Cardiac septum (tissue), 1 donor: Measurements from ENCODE around the gene SDHA. TPM values are rescaled to one million over a fixed set of nuclear protein-coding genes. Genes with fewer than 3 reads are reported as not detected.
A peak's percentile ranks its signal among the peaks of the same experiment; 100 is the strongest.
"Not testable (repeated sequence)": the region's sequence is repeated elsewhere in the genome, so short reads cannot be mapped to it uniquely, and the experiment has no call there.

Experiments used
- DNase-seq: peaks from one replicate; pipeline ENCODE4 v3.0.0-alpha.2; 2020; ENCODE audit warnings: low spot score
- intact Hi-C: fragments of 100-400 bp; cut with DNase I; formaldehyde crosslinking; loops from one replicate; pipeline ENCODE4 v1.14.0; 2022
- total RNA-seq: library from RNA; stranded (reverse); fragmentation: NEBNext Ultra II Directional; extraction: Animal tissue kit (Norgen Biotek cat#: 25700); gene quantifications from one replicate; pipeline ENCODE4 v1.2.1, GENCODE V29; 2021
- donor health status: DM: no; HTN: no; CAD: no.

The SDHA gene
- total RNA-seq, 1 donor from 2014 or later: 580 TPM

GRCh38 chr5:241045-241669 is 23.0 kb downstream of the SDHA start:
- DNase-seq, intact Hi-C loops: not testable (repeated sequence)

DNA sequence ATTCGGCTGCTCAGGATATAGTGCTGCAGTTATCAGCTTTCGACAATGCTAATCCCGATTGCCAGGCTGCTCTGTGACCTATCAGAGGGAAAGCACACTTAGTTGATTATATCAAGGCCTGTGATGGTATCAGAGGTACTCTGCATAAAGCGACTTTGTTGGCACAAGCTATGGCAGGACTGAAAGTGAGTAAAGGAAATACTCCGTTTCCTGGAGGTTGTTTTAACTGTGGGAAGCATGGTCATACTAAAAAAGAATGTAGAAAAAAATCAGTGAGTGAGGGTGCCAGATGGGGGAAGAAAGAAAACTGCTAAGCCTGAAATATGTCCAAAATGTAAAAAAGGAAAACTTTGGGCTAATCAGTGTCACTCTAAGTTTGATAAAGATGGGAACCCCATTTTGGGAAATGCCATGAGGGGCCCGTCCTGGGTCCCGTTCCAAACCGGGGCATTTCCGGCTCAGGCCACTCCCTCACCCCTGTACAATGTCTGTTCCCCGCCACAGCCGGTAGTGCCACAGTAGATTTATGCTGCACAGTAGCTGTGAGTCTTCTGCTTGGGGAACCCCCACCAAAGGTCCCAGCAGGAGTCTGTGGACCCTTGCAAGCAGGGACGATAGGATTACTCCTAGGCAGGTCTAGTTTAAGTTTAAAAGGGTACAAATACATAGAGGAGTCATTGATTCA is 25.7 kb downstream of the SDHA start:
- intact Hi-C loops, DNase-seq: not testable (repeated sequence)

GRCh38 chr5:245717-246116 is 27.6 kb downstream of the SDHA start:
- DNase-seq, intact Hi-C loops: not testable (repeated sequence)

DNA sequence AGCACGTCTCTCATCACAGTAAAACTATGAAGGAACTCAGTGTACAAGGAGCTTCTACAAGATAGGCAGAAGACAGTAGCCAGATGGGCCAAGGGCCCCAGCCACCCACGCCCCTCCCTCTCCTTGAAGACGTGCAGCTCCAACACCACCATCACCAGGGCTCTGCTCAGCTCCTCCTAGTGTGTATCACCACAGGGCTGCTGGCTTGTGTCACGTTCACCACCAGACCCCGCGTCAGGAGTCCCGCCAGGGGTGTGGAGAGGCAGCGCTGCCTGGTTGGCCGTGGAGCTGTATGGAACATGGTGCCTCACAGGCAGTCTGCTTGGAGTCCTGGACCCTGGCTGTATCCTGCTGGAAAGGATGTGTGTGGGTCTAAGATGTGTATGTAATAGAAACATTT is 32.3 kb downstream of the SDHA start:
- DNase-seq, intact Hi-C loops: not testable (repeated sequence)

- intact Hi-C loops, DNase-seq: not testable (repeated sequence)
Observed at GRCh38 chr5:251016-251415, 32.9 kb downstream of the SDHA start.

DNA sequence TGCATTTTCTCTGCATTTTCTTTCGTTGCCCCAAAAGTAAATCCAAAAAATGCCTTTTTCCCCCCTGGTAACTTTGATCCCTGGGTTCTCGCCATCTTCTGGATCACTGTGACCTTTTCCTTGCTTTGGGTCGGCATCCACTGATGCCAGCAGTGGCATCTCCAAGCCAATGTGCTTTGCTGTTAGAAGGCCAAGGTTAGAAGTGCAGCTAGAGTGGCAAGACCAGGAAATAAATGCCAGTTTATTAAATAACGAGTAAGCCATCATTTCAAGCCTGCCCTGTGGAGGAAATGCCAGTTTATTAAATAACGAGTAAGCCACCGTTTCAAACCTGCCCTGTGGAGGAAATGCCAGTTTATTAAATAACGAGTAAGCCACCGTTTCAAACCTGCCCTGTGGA is 33.4 kb downstream of the SDHA start:
- DNase-seq, intact Hi-C loops: not testable (repeated sequence)

GRCh38 chr5:251975-252374 is 33.9 kb downstream of the SDHA start:
- DNase-seq, intact Hi-C loops: not testable (repeated sequence)

DNA sequence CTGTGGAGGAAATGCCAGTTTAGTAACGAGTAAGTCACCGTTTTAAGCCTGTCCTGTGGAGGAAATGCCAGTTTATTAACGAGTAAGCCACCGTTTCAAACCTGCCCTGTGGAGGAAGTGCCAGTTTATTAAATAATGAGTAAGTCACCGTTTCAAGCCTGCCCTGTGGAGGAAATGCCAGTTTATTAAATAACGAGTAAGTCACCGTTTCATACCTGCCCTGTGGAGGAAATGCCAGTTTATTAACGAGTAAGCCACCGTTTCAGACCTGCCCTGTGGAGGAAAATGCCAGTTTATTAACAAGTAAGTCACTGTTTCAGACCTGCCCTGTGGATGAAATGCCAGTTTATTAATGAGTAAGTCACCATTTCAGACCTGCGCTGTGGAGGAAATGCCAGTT is 34.4 kb downstream of the SDHA start:
- intact Hi-C loops: no loop called here
- no peak for DNase-seq

- DNase-seq, intact Hi-C loops: not testable (repeated sequence)
Observed at GRCh38 chr5:254322-254721, 36.2 kb downstream of the SDHA start.

GRCh38 chr5:255116-255515 is 37.0 kb downstream of the SDHA start:
- intact Hi-C loops: not testable (repeated sequence)

DNA sequence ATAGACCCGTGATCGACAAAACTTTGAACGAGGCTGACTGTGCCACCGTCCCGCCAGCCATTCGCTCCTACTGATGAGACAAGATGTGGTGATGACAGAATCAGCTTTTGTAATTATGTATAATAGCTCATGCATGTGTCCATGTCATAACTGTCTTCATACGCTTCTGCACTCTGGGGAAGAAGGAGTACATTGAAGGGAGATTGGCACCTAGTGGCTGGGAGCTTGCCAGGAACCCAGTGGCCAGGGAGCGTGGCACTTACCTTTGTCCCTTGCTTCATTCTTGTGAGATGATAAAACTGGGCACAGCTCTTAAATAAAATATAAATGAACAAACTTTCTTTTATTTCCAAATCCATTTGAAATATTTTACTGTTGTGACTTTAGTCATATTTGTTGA is 38.2 kb downstream of the SDHA start:
- intact Hi-C loops, DNase-seq: not testable (repeated sequence)

More at GRCh38 chr5:255116-255515, 37.0 kb downstream of the SDHA start:
- not testable (repeated sequence) for DNase-seq

GRCh38 chr5:257148-257547 is 39.0 kb downstream of the SDHA start:
- no peak for DNase-seq
- intact Hi-C loops: no loop called here

- intact Hi-C loops: not testable (repeated sequence)
Observed at GRCh38 chr5:263275-263974, 45.3 kb downstream of the SDHA start.

GRCh38 chr5:264338-264737 is 46.2 kb downstream of the SDHA start:
- intact Hi-C loops: no loop called here
- DNase-seq: no peak

More at GRCh38 chr5:263275-263974, 45.3 kb downstream of the SDHA start:
- DNase-seq: not testable (repeated sequence)

DNA sequence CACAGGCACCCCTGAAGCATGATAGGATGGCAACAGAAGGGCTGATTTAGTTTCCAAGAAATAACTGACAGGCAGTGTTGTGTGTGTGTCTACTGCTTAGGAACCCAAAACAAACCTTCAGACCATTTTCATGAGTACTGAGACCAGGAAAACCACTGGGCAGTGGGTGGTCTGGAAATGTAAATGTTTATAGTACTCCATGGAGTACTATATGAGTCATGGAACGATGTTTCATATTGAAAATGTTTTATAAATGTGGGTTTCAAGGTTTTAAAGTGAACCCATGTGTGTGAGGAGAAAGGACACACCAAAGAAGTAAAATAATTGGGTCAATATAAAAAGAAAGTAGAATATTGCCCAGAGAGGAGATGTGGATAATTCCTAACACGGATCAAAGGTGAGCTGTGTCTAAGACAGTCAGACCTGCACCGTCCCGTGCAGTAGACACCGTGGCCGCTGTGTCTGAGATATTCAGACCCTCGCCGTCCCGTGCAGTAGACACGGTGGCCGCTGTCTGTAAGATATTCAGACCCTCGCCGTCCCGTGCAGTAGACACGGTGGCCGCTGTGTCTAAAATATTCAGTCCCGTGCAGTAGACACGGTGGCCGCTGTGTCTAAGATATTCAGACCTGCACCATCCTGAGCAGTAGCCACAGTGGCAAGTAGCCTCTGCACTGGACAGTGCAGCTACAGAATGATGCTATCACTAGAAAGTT is 48.3 kb downstream of the SDHA start:
- intact Hi-C loops, DNase-seq: not testable (repeated sequence)

DNA sequence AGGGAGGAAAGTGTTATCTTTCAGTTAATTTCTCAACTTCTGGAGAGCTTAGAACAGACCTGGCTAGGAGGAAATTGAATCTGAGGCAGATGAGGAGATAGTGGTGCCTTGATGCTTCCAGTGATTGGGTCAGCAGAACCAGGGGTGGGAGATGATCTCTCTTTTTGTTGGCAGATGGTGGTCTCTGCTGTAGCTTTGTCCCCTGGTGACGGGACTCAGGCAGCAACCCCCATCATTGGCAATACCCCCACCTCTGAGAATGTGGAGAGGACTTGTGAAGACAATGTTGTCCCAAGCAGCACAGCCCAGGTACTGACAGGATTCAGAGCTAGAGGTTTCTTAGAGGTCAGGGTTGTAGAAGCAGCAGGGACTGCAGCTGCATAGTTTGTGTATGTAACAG is 49.6 kb downstream of the SDHA start:
- intact Hi-C loops: no loop called here
- DNase-seq: no peak

DNA sequence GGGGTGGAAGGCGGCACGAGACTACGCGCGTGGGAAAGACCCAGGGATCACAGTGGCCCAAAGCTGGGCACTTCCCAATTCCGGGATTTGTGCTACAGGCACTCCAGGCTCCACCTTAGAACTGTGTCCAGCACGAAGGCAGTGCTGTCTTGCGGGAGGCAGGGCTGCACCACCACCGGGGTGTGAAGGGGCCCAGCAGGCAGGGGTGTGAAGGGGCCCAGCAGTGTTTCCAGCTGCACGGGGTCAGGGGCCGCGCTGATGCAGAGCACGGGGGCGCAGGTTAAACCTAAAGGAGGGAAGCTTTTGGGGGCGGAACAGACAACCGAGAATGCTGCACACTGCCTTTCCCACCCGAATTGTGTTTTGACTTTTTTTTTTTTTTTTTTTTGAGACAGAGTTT is 52.2 kb downstream of the SDHA start:
- DNase-seq: no peak
- intact Hi-C loops: loop anchor here (2.0 kb wide), 1 partner anchor 52 kb away; the partner anchor contains the start of genes CCDC127 and SDHA

GRCh38 chr5:271828-272167 is 53.7 kb downstream of the SDHA start:
- intact Hi-C loops: loop anchor here (1.0 to 2.0 kb wide), 2 partner anchors 53 to 202 kb away; partner anchors contain the start of genes CCDC127 and SDHA
- not testable (repeated sequence) for DNase-seq

DNA sequence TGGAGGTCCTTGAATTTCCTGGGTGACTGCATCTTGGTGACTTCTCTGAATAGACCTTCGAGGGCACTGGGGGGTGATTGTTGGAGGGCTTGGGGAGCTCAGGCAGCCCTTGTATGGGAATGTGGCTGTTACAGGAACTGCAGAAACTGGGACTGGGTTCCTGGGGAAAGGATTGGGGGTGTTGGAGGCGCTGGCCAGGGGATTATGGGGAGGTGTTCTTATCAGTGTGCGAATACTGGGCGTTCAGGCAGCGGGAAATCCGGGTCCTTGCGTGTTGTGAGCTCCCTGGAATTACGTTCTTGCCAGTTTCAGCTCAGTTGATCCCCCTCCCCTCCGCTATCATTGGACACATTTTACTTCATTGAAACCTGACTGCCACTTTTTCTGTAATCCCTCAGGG is 55.0 kb downstream of the SDHA start:
- peak; percentile 19 for DNase-seq
- intact Hi-C loops: not testable (repeated sequence)

DNA sequence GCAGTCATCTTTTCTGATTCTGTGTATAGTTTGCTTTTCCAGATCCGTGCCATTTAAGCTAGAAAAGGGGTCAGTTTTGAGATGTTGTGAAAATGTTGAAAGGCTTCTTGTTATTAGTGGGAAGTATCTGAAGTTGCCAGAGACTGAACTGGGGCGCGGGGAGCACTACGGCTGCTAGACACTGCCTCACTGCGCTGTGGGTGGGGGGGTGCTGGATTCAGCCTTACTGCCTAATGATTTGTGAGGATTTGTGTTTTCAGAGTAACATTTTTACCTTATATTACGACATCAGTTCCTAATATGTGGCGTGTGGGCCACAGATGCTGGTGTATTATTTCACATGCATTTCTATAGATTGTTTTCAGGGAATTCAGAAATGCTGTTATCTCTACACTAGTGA is 55.4 kb downstream of the SDHA start:
- intact Hi-C loops: not testable (repeated sequence)

More for the DNA sequence above, 55.4 kb downstream of the SDHA start:
- peak; percentile 17 for DNase-seq
